Ascending aorta (tissue), 2 donors: Measurements from ENCODE around the gene WDR82. TPM values are rescaled to one million over a fixed set of nuclear protein-coding genes. Genes with fewer than 3 reads are reported as not detected.
"Not testable (repeated sequence)": the region's sequence is repeated elsewhere in the genome, so short reads cannot be mapped to it uniquely, and the experiment has no call there.

Experiments
- DNase-seq, 2 donors: peaks; one replicate each; pipeline ENCODE4 v3.0.0-alpha.2; 2019; ENCODE audit warnings: low spot score in 2 of 2
- H3K27ac ChIP-seq, 2 donors: fragments of 200-600 bp; sonication (generic); one replicate each; pipeline ENCODE4 v1.5.1; 2016 to 2017; ENCODE audit warnings: mild to moderate bottlenecking in 1 of 2
- H3K27me3 ChIP-seq: fragments of 200-600 bp; sonication (generic); one replicate; pipeline ENCODE4 v1.5.1; 2017
- H3K36me3 ChIP-seq, 2 donors: fragments of 200-600 bp; sonication (generic); one replicate each; pipeline ENCODE4 v1.5.1; 2016
- H3K4me1 ChIP-seq, 2 donors: fragments of 200-600 bp; sonication (generic); one replicate each; pipeline ENCODE4 v1.5.1; 2016 to 2017; ENCODE audit warnings: mild to moderate bottlenecking in 1 of 2
- H3K4me3 ChIP-seq, 2 donors: fragments of 200-600 bp; sonication (generic); one replicate each; pipeline ENCODE4 v1.5.1; 2016 to 2017; ENCODE audit warnings: mild to moderate bottlenecking in 1 of 2
- H3K9me3 ChIP-seq, 2 donors: fragments of 200-600 bp; sonication (generic); one replicate each; pipeline ENCODE4 v1.5.1; 2016
- CTCF ChIP-seq, 3 experiments: fragments of 200-600 bp in 2 of 3; fragments of 450-650 bp in 1 of 3; sonication (generic) in 2 of 3; IDR thresholded peaks; one replicate each; pipeline ENCODE4 v1.5.1; 2016 to 2019; ENCODE audit warnings: antibody characterized with exemption in 3 of 3, mild to moderate bottlenecking in 1 of 3, moderate library complexity in 1 of 3
- intact Hi-C: fragments of 100-400 bp; cut with DNase I; formaldehyde crosslinking; loops from one replicate; pipeline ENCODE4 v1.15.1; 2023
- total RNA-seq: library from RNA; depleted of rRNA; stranded (reverse); fragments of >200 nt; gene quantifications from one replicate; pipeline ENCODE4 v1.1.0, GENCODE V29; 2016

The WDR82 gene
- total RNA-seq, 1 donor from 2014 or later, result 42.0 TPM

- intact Hi-C loops, result loop anchor here (10.0 kb wide), 1 partner anchor 307 kb away; the partner anchor contains the start of genes ABHD14A and ABHD14B
- TF ChIP-seq CTCF (IDR thresholded peaks at IDR 0.05), result no peak
- no peak overlapping the region for H3K4me3 ChIP-seq
- no peaks in the 10 kb centered on the region for H3K36me3 ChIP-seq
- H3K27me3 ChIP-seq, result no peaks in the 10 kb centered on the region
- no peaks in the 10 kb centered on the region for H3K9me3 ChIP-seq
- H3K27ac ChIP-seq, result peak overlapping the region; percentile 38 to 60
- peaks cover 0 to 32% of the 10 kb centered on the region in 2 donors for H3K4me1 ChIP-seq
- no peak for DNase-seq
Measured at GRCh38 chr3:52281981-52282801, 3.7 kb upstream of the WDR82 start.

GRCh38 chr3:52280050-52280461 is 1.6 kb upstream of the WDR82 start:
- intact Hi-C loops, result loop anchor here (10.0 kb wide), 1 partner anchor 305 kb away; the partner anchor contains the start of genes ABHD14A and ABHD14B
- Histone ChIP-seq H3K27me3 (no peaks in the 10 kb centered on the region), H3K27ac (peak overlapping the region; percentile 94 to 97), H3K36me3 (no peaks in the 10 kb centered on the region), H3K9me3 (no peaks in the 10 kb centered on the region), H3K4me1 (peaks cover 11 to 39% of the 10 kb centered on the region in 2 donors), H3K4me3 (peak overlapping the region in 1 of 2 donors; percentile 91)
- no peak for TF ChIP-seq CTCF (IDR thresholded peaks at IDR 0.05)
- no peak for DNase-seq

DNA sequence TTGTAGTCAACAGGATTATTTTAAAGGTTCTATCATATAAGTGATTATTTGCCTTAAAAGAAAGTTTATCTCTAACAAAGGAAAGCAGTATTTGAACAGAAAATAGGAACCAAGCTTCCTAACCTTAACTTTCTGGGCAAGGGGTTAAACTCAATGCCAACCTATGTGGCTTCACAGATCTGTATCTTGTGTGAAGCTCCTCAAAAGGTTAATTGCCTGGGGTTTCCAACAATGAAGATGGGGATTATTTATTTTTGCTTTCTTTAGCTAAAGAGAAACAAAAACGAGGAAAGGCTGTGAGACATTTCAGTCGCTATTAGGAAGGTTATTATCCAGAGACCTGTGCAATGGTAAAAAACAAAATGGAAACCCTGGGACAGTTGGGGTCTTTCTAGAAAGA is 1.1 kb upstream of the WDR82 start:
- Histone ChIP-seq H3K36me3 (no peaks in the 10 kb centered on the region), H3K4me1 (peaks cover 11 to 39% of the 10 kb centered on the region in 2 donors), H3K9me3 (no peaks in the 10 kb centered on the region), H3K4me3 (peak overlapping the region; percentile 81 to 91), H3K27me3 (no peaks in the 10 kb centered on the region), H3K27ac (peak overlapping the region; percentile 94 to 97)
- intact Hi-C loops, result loop anchor here (2.0 to 10.0 kb wide), 5 partner anchors 41 to 405 kb away; partner anchors contain the start of genes DUSP7, GNL3, PBRM1 and TWF2
- no peak for DNase-seq
- TF ChIP-seq CTCF (IDR thresholded peaks at IDR 0.05), result no peak

DNA sequence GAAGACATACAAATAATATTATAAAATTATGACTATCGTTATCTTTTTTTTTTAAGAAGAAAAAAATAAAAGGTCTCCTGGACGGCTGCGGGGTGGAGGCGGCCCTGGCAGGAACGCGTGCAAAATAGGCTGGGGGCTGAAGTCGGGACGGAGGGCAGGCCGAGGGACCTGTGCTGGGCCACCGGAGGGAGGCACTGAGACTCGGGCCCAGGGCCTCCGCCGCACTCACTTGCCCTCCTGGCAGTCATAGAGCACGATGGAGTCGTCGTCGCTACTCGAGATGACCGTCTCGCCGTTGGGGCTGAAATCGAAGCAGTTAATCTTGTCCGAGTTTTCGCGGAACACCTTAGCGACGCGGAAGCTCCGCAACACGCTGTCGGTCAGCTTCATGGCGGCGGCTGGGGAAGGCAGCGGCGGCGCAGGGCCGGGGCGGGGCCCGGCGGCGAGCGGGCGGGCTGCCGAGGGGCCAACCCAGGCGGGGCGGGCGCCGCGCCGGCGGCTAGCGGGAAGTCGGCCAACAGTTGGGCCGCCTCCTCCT is 408 bp downstream of the WDR82 start:
- intact Hi-C loops, result loop anchor here (1.0 to 10.0 kb wide), 6 partner anchors 9 to 407 kb away; partner anchors contain the start of genes DUSP7, GLYCTK, GNL3 and PBRM1
- H3K27ac ChIP-seq, result peak overlapping the region; percentile 94 to 97
- TF ChIP-seq CTCF (IDR thresholded peaks at IDR 0.05), result peak; percentile 41 to 56 (median 48)
- H3K4me1 ChIP-seq, result peaks cover 11 to 43% of the 10 kb centered on the region in 2 donors
- DNase-seq, result peak in 1 of 2 donors; percentile 79
- H3K36me3 ChIP-seq, result peaks cover 1 to 3% of the 10 kb centered on the region in 2 donors
- H3K4me3 ChIP-seq, result peak overlapping the region; percentile 81 to 91
- H3K27me3 ChIP-seq, result no peaks in the 10 kb centered on the region
- H3K9me3 ChIP-seq, result no peaks in the 10 kb centered on the region

- Histone ChIP-seq H3K4me1 (peaks cover 11 to 40% of the 10 kb centered on the region in 2 donors), H3K36me3 (peaks cover 6 to 7% of the 10 kb centered on the region in 2 donors), H3K4me3 (peak overlapping the region; percentile 81 to 91), H3K27me3 (no peaks in the 10 kb centered on the region), H3K27ac (peak overlapping the region; percentile 94 to 97), H3K9me3 (no peaks in the 10 kb centered on the region)
- TF ChIP-seq CTCF (IDR thresholded peaks at IDR 0.05), result no peak
- intact Hi-C loops, result loop anchor here (5.0 to 10.0 kb wide), 3 partner anchors 130 to 407 kb away; partner anchors contain the start of genes DUSP7, GNL3 and PBRM1
- peak in 1 of 2 donors; percentile 82 for DNase-seq
Measured at GRCh38 chr3:52277071-52277964, 1.1 kb downstream of the WDR82 start.

DNA sequence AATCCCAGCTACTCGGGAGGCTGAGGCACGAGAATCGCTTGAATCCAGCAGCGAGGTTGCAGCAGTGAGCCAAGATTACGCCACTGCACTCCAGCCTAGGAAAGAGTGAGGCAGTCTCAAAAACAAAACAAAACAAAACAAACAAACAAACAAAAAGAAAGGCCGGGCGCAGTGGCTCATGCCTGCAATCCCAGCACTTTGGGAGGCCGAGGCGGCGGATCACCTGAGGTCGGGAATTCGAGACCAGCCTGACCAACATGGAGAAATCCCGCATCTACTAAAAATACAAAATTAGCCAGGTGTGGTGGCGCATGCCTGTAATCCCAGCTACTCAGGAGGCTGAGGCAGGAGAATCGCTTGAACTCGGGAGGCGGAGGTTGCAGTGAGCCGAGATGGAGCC is 3.7 kb downstream of the WDR82 start:
- peak in 1 of 2 donors; percentile 40 for DNase-seq
- Histone ChIP-seq H3K4me3 (peak overlapping the region in 1 of 2 donors; percentile 91), H3K4me1 (peaks cover 14 to 53% of the 10 kb centered on the region in 2 donors), H3K36me3 (peaks cover 11% of the 10 kb centered on the region in 2 donors)
- intact Hi-C loops, result loop anchor here (5.0 to 10.0 kb wide), 3 partner anchors 133 to 410 kb away; partner anchors contain the start of genes DUSP7, GNL3 and PBRM1
- not testable (repeated sequence) for H3K27ac ChIP-seq, H3K27me3 ChIP-seq, H3K9me3 ChIP-seq
